NK-92 treated with Interleukin-12 subunit alpha and Interleukin-12 subunit beta, amount 100 ng/mL, for 24 hours (cell line): ENCODE data around the gene COX6B2.

ENCODE experiments used
- DNase-seq: peaks from one replicate; lab custom pipeline; 2025; lab: John Stamatoyannopoulos, UW

COX6B2 gene

DNA sequence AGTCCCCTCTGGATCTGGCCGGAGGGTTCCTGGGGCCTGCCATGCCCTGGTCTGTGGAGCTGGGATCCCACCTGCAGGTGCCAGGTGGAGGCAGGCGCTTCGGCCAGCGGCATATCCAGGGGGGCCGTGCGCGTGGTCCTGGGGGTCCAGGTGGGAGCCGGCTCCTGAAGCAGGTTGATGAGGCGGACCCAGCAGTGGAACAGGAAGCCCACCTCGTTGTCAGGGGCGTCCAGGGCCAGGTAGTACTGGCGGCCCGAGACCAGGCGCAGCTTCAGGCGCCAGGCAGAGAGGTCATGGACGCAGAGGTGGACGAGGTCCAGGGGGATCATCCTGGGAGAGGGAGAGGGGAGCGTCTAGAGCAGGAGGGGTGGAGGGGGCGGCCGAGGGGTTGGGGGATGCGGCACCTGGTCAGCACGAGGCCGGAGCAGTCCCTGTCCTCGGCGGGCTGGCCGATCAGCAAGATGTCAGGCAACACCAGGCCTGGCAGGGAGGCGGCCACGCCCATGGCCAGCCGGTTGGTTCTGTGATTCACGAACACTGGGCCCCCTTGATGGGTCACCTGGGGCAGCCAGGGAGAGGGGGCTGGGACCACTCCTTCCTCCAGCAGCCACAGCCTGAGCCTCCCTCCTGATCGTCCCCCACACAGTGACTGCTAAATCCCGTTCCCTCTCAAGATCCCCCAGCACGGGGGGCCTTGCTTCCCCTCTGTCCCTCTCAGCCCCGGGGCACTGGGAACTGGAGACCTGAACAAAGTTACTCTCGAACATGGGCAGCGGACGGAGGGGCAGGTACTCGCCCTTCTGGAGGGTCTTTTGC is 7.9 kb upstream of the COX6B2 start:
- no peak for DNase-seq

DNA sequence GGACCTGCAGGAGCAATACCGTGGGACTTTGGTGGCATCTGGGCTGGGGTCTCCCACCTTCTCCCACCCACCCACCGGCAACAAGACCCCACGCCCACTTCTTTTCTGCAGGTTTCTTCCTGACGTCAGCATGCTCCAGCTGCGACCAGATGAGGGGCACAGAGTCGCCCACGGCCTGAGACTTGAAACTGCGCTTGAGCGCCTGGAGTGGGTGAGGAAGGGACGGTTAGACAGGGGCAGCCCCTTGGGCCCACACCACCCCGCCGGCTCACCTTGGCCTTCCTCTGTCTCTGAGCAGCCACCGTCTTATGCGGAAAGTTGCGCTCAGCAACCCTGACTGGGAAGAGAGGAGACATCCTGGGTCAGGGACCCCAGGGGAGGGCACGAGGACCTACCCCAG is 6.4 kb upstream of the COX6B2 start:
- DNase-seq = no peak

DNA sequence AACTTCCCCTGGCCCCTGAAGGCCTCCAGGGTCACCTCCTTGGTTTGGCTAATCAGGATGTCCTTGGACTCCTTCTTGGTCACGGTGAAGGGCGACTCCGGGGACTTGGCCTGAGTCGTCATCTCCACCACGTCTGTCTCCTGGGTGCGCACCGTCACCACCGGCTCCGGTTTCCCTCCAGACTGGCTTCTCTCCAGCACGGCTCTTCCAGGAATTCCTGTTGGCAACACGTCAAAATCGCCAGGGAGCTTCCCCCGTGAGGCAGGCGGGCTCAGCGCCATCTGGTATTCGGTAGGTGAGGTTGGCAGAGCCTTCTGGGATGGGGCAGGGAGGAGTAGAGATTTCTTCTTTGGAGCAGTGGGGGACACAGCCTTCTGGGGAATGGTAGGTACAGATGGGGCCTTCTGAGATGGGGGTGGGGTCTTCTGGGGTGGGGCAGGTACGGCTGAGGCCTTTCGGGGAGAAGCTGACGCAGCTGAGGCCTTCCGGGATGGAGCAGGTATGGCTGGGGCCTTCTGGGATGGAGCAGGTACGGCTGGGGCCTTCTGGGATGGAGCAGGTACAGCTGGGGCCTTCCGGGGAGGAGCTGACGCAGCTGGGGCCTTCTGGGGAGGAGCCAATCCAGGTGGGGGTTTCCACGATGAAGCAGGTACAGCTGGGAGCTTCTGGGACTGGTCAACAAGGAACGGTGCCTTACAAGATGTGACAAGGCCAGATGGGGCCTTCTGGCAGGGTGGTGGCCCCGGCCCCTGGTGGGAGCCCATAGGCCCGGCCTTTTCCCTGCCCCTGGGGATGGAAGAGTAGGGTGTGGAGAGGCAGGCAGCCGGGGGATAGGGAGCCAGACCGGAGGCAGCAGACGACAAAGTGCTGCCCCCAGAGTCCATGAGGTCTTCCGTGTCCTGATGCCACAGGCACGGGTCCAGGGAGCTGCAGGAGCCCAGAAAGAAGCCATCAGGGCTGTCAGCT is 4.7 kb upstream of the COX6B2 start:
- DNase-seq = no peak

DNA sequence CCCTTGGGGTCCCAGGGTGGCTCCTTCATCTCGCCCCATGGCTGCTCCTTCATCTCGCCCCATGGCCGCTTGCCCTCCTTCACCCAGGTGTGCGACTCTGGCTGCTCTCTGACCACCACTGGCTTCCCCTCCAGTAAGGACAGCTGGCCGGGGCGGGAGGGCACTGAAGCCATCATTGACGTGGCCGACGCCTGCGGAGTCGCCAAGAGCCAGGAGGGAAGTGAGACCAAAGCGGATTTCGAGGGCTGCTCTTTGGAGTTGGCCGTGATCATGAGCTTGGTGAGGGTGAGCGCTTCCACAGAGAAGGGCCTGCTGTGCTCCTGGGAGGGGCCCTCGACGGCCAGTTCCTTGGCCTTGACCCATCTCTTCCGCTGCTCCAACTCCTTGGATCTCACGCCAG is 4.0 kb upstream of the COX6B2 start:
- no peak for DNase-seq

DNA sequence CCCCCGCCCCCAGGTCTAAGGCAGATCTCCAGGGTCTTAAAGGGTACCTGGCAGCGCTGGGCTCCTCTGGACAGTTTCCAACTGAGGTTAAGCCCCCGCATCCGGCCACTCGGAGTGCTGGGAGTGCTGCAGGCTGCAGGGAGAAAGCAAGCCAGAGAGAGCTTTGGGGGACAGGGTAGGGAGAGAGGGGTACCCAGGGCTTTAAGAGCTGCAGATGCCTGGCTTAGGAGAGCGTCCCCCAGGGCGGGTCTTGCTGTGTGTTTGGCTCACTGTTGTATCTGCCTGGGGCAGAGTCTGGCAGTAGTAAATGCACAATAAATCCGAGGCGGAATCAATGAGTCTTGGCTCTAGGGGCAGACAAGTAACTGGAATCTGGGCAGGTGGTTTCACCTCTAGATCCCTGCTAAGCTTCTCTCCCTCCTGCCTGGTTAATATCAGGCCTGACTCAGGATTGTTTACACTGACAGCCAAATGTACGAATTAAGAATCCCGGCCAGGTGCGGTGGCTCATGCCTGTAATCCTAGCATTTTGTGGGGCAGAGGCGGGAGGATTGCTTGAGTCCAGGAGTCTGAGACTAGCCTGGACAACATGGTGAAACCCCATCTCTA is 798 bp upstream of the COX6B2 start:
- no peak for DNase-seq

DNA sequence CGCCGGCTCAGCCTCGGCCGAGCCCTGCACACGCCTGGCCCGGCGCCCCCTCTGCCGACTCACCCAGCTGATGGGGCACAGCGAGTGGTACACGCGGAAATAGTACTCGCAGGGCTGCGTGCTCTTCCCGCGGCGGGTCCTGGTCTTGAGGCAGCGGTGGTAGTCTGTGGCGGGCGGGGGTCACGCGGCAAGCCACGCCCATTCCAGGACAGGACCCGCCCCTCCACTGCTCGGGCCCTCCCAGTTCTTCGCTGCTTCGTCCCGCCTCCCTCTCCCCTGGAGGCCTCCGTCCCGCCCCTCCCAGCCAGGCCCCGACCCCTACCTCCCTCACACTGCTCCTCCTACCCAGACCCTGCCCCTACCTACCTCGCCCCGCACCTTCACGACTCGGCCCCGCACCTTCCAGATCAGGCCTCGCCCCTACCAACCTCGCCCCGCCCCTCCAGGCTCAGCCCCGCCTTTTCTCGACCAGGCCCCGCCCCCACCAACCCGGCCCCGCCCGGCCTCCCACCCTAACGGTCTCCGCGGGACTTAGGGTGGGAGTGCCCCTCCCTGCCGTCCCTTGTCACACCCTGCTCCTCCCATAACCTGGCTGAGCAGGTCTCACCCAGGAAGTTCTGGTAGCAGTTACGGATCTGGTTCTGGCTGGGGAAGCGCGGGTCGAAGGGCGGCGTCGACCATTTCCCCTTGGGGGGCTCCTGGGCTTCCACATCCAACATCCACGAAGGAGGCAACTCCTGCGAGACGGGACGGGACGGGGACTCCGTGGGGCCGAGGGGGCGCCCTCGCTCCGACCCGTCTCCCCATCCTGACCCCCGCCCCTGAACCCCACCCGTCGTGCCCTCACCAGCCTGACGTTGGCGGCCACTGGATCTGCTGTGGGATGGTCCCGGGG is 469 bp downstream of the COX6B2 start:
- DNase-seq = no peak

DNA sequence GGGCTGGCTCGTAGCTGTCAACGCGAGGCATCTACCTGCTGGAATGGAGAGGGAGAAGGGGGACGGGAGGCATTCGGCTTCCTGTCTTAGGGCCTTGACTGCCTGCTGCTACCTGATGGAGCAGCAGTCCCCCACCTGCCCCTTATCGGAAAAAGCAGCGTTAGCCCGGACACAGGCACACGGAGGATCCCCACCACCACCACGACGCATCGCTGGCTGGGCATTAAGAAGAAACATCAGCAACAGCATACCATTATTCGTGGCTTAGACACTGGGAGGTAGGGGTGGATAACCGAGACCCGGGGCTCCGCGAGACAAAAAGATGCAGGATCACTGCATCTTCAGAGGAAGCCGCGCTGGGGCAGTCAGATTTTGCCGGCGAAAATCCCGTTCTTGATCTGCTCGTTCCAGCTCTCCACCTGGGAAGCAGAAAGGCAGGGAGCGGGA is 1.1 kb downstream of the COX6B2 start:
- no peak for DNase-seq

DNA sequence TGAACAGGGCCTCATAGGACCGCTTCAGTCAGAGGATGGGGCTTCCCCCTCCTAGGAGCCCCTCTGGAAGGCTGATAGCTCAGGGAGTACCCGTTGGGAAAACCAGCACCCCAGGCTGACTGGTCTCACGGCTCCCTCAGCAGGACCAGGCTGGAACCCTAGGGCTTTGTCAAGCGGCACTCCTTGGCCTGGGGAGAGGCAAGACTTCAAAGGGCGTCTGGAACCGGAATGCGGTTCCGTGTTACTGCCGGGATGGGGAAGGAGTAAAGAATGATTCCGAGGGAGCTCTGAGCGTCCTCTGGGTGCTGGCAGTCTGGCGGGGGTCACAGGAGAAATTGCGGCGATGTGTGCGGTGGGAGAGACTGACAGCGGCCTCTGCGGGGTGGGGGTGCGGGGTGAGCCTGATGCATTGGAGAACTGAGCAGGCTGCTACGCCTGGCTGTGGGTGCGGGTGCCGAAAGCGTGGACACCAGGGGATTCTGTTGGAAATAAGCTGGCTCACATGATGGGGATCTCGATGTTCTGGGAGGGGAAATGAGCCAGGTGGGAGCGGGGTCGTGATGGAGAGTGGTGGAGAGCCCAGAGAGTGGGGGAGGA is 1.9 kb downstream of the COX6B2 start:
- DNase-seq = no peak

DNA sequence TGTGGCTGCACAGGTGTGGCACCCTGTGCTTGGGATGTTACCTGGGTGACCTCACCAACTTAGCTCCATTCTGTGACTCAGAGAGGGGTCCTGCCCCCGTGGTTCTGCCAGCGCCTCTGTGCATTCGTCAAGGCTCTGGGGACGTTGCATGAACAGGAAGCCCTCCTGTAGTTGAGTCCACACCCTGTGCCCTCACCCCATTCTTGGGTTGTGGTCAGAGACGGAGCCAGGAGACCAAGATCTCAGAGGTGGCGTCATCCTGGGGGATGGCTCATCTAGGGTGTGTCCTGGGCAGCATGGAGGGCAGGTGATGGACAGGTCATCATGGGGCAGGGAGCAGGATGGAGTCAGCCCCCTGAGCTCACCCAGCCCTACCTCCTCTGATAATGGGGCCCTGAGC is 2.5 kb downstream of the COX6B2 start:
- DNase-seq = no peak

DNA sequence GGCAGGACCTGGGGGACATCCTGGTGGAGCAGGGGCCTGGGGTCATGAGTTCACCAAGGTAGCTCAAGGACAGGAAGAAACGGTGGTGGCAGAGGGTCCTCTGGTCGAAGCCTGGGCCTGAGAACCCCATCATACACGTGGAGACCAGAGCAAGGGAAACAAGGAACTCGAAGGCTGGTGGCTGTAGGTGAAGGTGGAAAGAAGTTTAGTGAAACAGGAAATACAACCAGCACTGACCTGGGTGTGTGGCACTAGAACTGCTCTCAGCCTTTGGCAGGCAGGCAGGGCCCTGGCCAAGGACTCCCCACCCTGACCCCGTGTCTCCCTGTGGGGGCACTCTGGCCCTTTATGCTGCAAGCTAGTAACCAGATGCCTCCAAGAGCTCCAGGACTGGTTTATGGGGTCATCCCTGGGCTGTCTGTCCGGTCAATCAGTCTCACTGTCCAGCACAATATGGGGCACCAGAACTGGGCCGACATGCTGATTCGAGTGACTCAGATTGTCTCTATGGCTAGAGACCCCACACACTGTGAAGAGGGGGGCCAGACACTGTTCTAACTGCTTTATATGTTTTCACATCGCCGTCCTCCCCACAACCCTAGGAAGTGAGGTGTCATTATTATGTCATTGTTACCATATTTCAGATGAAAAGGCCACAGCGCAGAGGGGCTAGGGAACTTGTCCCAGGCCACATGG is 3.8 kb downstream of the COX6B2 start:
- no peak for DNase-seq

DNA sequence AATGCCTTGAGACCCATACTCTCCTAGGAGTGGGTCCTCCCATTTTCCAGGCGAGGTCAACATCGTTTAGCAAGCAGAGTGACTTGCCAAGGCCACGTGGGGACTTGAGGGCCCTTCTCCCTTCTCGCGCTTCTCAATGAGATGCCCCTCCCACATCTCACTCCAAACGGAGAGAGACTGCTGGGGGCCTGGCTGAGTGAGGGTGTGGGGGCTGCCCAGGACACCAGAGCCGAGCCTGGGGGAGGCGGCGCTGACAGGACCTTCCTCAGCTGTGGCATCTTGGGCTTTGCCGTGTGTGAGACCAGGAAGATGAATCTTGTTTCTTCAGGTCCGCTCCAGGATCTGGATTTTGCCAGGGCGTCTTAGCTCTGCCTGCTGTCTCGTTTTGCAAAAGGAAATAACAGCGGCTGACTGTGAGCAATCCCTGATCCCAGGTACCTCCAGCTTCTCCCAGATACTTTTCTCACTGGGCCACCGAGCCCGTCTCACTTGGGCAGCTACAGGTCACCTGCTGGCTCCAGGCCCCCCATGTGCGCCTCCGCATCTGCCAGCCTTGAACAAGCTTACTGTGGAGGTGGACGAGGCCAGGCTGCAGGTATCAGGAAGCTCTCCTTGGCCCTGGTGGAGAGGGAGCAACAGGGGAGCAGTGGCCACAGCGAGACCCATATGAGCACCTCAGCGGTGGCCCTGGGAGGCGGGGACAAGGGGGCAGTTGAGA is 6.0 kb downstream of the COX6B2 start:
- DNase-seq = no peak

DNA sequence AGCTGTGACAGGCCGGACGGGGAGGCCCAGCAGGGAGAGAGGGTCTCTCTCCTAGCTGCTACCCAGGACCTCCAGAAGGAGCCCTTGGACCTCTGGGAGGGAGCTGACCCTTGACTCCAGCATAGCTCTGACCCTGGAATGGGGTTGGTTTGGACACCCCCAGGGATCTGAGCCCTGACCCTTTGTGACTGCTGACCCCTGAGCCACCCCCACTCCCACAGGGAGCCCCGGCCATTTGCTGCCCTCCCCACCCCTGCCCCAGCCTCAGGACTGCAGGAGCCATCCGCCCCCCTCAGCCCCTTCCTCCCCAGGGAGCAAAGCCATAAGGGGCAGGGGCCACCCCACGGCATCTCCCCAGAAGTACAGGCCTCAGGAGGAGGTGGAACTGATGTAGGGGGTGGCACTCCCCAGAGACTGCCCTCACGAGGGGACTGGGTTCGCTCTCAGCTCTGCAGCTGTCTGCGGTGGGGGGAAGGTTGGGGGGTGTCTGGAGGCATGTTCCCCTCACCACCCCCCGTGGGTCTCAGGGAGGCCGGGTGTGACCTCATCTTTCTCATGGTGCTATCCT is 7.0 kb downstream of the COX6B2 start:
- no peak for DNase-seq

DNA sequence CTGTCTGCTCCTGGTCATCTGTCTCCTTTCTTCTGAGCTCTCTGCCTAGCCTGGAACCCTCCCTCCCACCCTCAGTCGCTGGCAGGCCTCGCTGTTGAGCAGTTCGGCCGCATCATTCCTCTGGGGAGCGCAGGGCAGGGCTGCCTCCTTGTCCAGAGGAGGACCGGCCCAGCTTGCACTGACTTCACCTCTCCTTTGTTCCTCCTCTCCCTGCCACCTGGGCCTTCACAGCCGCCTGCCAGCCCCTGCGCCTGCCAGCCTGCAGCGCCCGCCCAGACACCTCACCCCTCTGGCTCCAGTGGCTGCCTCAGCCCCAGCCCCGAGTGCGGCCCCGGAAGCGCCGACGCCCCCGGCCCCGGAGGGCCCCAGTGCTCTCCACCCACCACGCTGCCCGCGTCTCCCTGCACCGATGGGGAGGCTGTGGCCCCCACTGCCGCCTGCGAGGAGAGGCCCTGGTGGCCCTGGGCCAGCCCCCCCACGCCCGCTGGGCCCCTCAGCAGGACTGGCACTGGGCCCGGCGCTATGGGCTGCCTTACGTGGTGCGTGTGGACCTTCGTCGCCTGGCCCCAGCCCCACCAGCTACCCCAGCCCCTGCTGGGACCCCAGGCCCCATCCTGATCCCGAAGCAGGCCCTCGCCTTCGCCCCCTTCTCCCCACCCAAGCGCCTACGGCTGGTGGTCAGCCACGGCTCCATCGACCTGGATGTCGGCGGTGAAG is 7.6 kb downstream of the COX6B2 start:
- no peak for DNase-seq

DNA sequence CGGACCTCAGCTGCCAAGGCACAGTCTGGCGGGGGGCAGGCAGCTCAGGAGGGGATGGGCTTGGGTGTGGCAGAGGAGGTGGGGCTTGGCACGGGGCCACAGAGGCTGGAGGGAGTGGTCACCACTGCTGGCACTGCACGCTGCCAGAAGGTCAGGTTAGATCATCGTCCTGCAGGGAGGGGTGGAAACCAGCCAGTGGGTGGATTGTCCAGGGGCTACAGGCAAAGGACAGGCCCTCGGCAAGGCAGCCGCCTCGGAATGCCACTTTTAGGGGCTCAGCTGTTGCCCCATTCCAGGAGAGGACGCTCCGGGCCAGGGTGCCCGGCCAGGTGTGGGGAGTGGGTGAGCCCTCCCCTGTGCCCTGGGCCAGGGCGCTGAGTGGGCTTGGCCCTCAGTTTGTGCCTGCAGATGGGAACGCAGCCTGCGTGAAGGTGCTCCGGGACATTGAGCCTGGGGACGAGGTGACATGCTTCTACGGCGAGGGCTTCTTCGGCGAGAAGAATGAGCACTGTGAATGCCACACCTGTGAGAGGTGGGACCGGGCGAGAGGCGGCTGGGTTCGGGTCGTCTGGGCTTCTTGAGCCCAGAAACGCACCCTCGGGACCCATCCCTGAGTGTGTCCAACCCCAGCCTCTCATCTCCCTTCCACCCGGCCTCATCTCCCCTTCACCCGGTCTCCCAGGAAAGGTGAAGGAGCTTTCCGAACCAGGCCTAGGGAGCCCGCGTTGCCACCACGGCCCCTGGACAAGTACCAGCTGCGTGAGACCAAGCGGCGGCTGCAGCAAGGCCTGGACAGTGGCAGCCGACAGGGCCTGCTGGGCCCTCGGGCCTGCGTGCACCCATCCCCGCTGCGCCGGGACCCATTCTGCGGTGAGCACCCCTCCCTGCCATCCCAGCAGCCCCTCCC is 8.4 kb downstream of the COX6B2 start:
- DNase-seq = no peak

DNA sequence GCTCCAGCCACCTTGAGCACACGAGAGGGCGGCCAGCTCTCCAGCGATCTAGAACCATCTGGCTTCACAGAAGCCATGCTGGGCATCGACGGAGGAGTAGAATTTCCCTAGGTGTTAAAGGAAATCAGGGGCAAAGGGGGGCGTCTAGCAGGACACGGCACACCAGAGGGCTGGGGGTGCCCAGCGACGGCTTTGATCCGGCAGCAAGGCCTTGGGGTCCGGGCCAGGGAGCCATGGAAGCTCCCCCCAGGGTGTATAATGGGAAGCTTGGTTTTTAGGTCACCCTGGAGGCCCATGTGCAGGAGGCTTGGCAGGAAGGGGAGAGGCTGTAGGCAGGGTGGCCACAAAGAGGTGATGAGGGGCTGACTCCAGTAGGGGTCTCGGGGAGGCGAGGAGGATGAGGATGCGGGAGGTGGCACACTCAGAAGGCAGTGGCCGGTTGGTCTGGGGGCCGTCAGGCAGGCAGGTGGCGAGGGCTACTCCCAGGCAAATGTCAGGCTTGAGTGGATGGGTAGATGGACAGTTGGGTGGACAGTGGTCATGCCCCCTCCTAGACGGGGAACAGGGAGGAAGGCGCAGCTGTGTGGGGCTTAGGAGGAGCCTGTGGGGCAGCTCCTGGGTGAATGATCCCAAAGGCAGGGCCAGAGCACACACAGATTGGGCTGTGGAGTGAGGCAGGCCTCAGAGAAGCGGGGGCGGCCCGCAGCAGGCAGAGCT is 9.3 kb downstream of the COX6B2 start:
- no peak for DNase-seq

DNA sequence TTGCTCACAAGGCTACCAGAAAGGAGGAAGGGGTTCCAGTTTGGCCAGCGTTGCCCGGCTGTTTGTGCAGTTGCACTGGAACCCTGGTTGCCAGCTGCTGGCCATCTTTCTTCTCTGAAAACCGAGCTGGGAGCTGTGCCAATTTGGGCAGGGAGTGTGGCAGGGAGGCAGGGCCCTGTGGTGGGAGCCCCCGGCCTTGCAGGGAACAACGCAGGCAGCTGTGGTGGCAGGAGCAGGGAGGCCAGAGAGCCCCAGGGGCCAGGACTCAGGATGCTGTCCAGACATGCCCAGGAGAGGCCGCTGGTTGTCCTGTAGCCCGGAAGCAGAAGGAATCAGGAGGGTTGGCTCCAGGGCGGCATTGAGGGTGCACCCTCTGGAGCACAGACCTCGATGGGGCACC is 10.1 kb downstream of the COX6B2 start:
- DNase-seq = no peak
